Measurements from ENCODE around the gene NCKAP1.

NCKAP1 gene

DNA sequence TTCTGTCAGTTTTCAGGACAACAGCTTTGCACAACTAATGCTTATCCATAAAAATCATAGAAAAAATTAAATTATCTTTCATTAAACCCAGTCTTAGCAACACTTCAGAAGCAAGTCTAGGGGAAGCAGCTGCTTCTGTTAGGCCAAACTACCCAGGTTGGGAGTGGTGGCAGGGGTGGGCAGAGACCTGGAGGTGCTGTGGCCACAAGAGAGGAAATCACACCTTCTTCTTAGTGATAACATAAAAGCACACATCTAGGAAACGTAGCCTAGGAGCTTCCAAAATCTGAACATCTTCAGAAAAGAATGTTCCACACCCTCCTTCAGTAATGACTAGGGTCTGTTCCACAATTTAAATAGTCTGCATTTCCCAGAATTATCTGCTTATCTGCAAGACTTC is 139.5 kb downstream of the NCKAP1 start:
- no peak overlapping the region for H3K4me3 ChIP-seq (replicated peaks; ENCODE audit: insufficient read depth, low read length)
- no peak overlapping the region for H3K27ac ChIP-seq (replicated peaks)
- TF ChIP-seq, protein P1, sequence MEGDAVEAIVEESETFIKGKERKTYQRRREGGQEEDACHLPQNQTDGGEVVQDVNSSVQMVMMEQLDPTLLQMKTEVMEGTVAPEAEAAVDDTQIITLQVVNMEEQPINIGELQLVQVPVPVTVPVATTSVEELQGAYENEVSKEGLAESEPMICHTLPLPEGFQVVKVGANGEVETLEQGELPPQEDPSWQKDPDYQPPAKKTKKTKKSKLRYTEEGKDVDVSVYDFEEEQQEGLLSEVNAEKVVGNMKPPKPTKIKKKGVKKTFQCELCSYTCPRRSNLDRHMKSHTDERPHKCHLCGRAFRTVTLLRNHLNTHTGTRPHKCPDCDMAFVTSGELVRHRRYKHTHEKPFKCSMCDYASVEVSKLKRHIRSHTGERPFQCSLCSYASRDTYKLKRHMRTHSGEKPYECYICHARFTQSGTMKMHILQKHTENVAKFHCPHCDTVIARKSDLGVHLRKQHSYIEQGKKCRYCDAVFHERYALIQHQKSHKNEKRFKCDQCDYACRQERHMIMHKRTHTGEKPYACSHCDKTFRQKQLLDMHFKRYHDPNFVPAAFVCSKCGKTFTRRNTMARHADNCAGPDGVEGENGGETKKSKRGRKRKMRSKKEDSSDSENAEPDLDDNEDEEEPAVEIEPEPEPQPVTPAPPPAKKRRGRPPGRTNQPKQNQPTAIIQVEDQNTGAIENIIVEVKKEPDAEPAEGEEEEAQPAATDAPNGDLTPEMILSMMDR (IDR thresholded peaks at IDR 0.05; ENCODE audit: insufficient read depth, low read length) = no peak
- TF ChIP-seq SPI1 (IDR thresholded peaks at IDR 0.05; ENCODE audit: borderline replicate concordance, low read depth) = no peak
- no peaks in the 10 kb centered on the region for H3K27me3 ChIP-seq (ENCODE audit: insufficient read depth, poor library complexity, severe bottlenecking)
- no peak for DNase-seq (ENCODE audit: low read depth in 1 of 2, low spot score in 1 of 2)

DNA sequence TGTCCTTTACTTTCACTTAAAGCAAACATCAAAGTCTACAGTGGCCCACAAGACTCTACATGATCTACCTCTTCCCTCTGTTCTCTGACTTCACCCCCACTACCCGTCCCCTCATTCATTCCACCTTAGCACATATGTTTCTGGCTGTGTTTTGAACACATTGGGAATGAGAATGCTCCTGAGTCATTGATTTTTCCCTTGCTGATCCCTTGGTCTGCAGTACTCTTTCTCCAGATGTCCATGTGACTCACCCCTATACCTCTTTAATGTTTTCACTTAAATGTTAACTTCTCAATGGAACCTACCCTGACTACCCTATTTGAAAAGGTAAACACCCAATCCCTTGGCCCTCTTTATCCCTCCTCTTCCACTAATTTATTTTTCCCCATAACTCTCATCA is 141.1 kb downstream of the NCKAP1 start:
- Histone ChIP-seq H3K27ac (replicated peaks) (no peak overlapping the region), H3K27me3 (ENCODE audit: insufficient read depth, poor library complexity, severe bottlenecking) (no peaks in the 10 kb centered on the region), H3K4me3 (replicated peaks; ENCODE audit: insufficient read depth, low read length) (no peak overlapping the region)
- DNase-seq (ENCODE audit: low read depth in 1 of 2, low spot score in 1 of 2) = no peak
- TF ChIP-seq, protein P1 (IDR thresholded peaks at IDR 0.05; ENCODE audit: insufficient read depth, low read length) = no peak
- TF ChIP-seq GABPA (IDR thresholded peaks at IDR 0.05; ENCODE audit: low read depth) (no peak), POLR2AphosphoS5 (IDR thresholded peaks at IDR 0.05; ENCODE audit: low read depth) (no peak), SPI1 (IDR thresholded peaks at IDR 0.05; ENCODE audit: borderline replicate concordance, low read depth) (no peak)
- TF ChIP-seq, protein P2, sequence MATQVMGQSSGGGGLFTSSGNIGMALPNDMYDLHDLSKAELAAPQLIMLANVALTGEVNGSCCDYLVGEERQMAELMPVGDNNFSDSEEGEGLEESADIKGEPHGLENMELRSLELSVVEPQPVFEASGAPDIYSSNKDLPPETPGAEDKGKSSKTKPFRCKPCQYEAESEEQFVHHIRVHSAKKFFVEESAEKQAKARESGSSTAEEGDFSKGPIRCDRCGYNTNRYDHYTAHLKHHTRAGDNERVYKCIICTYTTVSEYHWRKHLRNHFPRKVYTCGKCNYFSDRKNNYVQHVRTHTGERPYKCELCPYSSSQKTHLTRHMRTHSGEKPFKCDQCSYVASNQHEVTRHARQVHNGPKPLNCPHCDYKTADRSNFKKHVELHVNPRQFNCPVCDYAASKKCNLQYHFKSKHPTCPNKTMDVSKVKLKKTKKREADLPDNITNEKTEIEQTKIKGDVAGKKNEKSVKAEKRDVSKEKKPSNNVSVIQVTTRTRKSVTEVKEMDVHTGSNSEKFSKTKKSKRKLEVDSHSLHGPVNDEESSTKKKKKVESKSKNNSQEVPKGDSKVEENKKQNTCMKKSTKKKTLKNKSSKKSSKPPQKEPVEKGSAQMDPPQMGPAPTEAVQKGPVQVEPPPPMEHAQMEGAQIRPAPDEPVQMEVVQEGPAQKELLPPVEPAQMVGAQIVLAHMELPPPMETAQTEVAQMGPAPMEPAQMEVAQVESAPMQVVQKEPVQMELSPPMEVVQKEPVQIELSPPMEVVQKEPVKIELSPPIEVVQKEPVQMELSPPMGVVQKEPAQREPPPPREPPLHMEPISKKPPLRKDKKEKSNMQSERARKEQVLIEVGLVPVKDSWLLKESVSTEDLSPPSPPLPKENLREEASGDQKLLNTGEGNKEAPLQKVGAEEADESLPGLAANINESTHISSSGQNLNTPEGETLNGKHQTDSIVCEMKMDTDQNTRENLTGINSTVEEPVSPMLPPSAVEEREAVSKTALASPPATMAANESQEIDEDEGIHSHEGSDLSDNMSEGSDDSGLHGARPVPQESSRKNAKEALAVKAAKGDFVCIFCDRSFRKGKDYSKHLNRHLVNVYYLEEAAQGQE (IDR thresholded peaks at IDR 0.05; ENCODE audit: insufficient replicate concordance, low read depth) = no peak

DNA sequence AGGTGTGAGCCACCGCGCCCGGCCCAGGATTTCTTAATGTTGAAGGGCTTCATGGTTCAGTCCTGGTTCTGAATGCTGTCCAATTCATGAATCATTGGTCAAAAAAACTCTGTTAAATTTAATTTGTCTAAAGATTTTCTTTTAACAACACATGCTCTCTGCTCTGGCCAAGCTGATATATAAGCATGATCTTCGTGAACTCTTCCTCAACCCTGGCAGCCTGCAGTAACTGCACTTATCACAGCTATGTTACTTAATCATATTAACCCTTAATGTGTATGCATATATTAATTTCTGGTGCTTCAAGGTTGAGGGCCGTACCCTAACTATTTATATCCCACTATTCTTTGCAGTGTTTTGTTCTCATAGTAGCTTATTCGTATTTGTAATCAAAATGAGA is 142.5 kb downstream of the NCKAP1 start:
- H3K27ac ChIP-seq (replicated peaks) = no peak overlapping the region
- no peaks in the 10 kb centered on the region for H3K27me3 ChIP-seq (ENCODE audit: insufficient read depth, poor library complexity, severe bottlenecking)
- TF ChIP-seq, protein P2 (IDR thresholded peaks at IDR 0.05; ENCODE audit: insufficient replicate concordance, low read depth) = no peak
- TF ChIP-seq GABPA (IDR thresholded peaks at IDR 0.05; ENCODE audit: low read depth) = no peak
- TF ChIP-seq, protein P1 (IDR thresholded peaks at IDR 0.05; ENCODE audit: insufficient read depth, low read length) = no peak
- no peak for TF ChIP-seq POLR2AphosphoS5 (IDR thresholded peaks at IDR 0.05; ENCODE audit: low read depth)
- TF ChIP-seq SPI1 (IDR thresholded peaks at IDR 0.05; ENCODE audit: borderline replicate concordance, low read depth) = no peak
- no peak overlapping the region for H3K4me3 ChIP-seq (replicated peaks; ENCODE audit: insufficient read depth, low read length)
- no peak for DNase-seq (ENCODE audit: low read depth in 1 of 2, low spot score in 1 of 2)

DNA sequence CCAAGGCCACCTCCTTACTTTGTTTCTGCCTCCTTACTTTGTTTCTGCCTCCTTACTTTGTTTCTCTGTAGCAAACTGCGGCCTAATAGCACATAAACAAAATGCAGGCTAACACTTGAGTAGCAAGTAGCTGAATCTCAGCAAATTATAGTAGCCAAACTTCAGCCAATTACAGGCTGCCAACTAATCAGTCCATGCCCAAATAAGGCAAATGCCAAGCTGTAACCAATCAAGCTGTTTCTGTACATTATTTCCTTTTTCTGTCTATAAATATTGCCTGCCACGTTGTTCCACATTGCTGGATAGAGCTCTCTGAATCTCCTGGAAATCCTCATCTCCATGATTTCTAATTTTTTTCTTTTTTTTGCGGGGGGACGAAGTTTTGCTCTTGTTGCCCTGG is 143.1 kb downstream of the NCKAP1 start:
- Histone ChIP-seq H3K4me3 (replicated peaks; ENCODE audit: insufficient read depth, low read length) (no peak overlapping the region), H3K27me3 (ENCODE audit: insufficient read depth, poor library complexity, severe bottlenecking) (no peaks in the 10 kb centered on the region), H3K27ac (replicated peaks) (no peak overlapping the region)
- no peak for DNase-seq (ENCODE audit: low read depth in 1 of 2, low spot score in 1 of 2)
- TF ChIP-seq SPI1 (IDR thresholded peaks at IDR 0.05; ENCODE audit: borderline replicate concordance, low read depth) (no peak), POLR2AphosphoS5 (IDR thresholded peaks at IDR 0.05; ENCODE audit: low read depth) (no peak)
- TF ChIP-seq, protein P1 (IDR thresholded peaks at IDR 0.05; ENCODE audit: insufficient read depth, low read length) = no peak
- TF ChIP-seq, protein P2 (IDR thresholded peaks at IDR 0.05; ENCODE audit: insufficient replicate concordance, low read depth) = no peak
